Activated CD8-positive, alpha-beta memory T cell treated with anti-CD3 and anti-CD28 coated beads, Interleukin-2, amount 10 ng/mL, durations not matched to agents 7 days and 5 days (primary cell): ENCODE data around the gene RAB6B. TPM values are rescaled to one million over a fixed set of nuclear protein-coding genes. Genes with fewer than 3 reads are reported as not detected.

ENCODE experiments used
- ATAC-seq: fragments of 150-1000 bp; cut with Tn5 transposase; one replicate; pipeline ENCODE4 v1.10.0; 2021; ENCODE audit warnings: moderate library complexity
- CTCF ChIA-PET: fragments of 350-600 bp; sonication (Branson Sonifier 250); formaldehyde crosslinking; loops from one replicate; lab custom pipeline; 2021; ENCODE audit warnings: antibody characterized with exemption; lab: Charles Lee
- DNase-seq: peaks from one replicate; pipeline ENCODE4 v3.0.0-alpha.2; 2020
- H3K27ac Mint-ChIP-seq: one replicate; pipeline ENCODE4 v1.8.0; 2021; ENCODE audit warnings: mild to moderate bottlenecking, mixed read lengths
- H3K27me3 Mint-ChIP-seq: one replicate; pipeline ENCODE4 v1.8.0; 2021; ENCODE audit warnings: mixed read lengths
- H3K36me3 Mint-ChIP-seq: one replicate; pipeline ENCODE4 v1.8.0; 2021; ENCODE audit warnings: mild to moderate bottlenecking, mixed read lengths
- H3K4me1 Mint-ChIP-seq: one replicate; pipeline ENCODE4 v1.8.0; 2021; ENCODE audit warnings: mixed read lengths
- H3K4me3 Mint-ChIP-seq: one replicate; pipeline ENCODE4 v1.8.0; 2021; ENCODE audit warnings: mild to moderate bottlenecking, moderate library complexity, mixed read lengths
- H3K9me3 Mint-ChIP-seq: one replicate; pipeline ENCODE4 v1.8.0; 2022; ENCODE audit warnings: low read depth, mixed read lengths
- total RNA-seq, 2 experiments: library from RNA; stranded (reverse); gene quantifications; one replicate each; pipeline ENCODE4 v1.2.3, GENCODE V29; 2021

RAB6B gene
- total RNA-seq, 2 experiments from 2014 or later, result 1.0 to 1.3 TPM

DNA sequence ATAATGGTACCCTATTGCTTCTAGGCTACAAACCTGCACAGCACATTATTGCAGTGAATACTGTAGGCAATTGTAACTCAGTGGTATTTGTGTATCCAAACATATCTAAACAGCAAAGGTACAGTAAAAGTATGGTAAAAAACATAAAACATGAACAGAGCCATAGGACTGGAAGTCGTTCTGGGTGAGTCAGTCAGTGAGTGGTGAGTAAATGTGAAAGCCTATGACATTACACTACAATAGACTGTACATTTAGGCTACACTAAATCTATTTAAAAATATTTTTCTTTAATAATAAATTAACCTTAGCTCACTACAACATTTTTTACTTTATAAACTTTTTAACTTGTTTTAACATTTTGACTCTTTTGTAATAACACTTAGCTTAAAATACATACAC lies 21.3 kb downstream of the RAB6B start:
- peaks cover 23% of the 10 kb centered on the region for H3K27me3 Mint-ChIP-seq
- DNase-seq (no peak), ATAC-seq (peak; percentile 61)
- no peak overlapping the region for H3K27ac Mint-ChIP-seq
- H3K4me3 Mint-ChIP-seq, result no peak overlapping the region
- peaks cover 8% of the 10 kb centered on the region for H3K4me1 Mint-ChIP-seq
- CTCF ChIA-PET, result no interaction called here
- H3K36me3 Mint-ChIP-seq, result peaks cover 6% of the 10 kb centered on the region
- no peaks in the 10 kb centered on the region for H3K9me3 Mint-ChIP-seq

DNA sequence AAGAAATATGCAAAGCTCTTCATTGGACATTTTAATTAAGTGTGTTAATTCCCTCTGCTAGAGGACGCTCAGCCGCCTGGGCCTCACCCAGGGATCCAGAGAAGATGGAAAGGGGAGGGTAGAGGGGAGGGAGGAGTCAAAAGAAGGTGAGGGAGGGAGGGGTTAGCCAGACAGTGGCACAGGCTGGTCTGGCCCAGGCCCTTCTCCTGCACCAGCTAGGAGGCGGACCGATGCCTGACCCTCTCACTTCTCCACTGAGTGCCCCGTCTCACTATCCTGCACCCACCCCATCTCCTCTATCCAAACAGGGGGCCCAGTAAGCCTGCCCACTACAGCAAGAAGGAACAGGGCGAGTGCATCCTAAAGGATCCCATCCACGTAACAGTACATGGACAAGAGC lies 22.9 kb downstream of the RAB6B start:
- no peaks in the 10 kb centered on the region for H3K36me3 Mint-ChIP-seq
- DNase-seq (no peak), ATAC-seq (no peak)
- CTCF ChIA-PET, result no interaction called here
- H3K9me3 Mint-ChIP-seq, result no peaks in the 10 kb centered on the region
- H3K27ac Mint-ChIP-seq, result no peak overlapping the region
- no peak overlapping the region for H3K4me3 Mint-ChIP-seq
- peaks cover 21% of the 10 kb centered on the region for H3K27me3 Mint-ChIP-seq
- H3K4me1 Mint-ChIP-seq, result peaks cover 8% of the 10 kb centered on the region

DNA sequence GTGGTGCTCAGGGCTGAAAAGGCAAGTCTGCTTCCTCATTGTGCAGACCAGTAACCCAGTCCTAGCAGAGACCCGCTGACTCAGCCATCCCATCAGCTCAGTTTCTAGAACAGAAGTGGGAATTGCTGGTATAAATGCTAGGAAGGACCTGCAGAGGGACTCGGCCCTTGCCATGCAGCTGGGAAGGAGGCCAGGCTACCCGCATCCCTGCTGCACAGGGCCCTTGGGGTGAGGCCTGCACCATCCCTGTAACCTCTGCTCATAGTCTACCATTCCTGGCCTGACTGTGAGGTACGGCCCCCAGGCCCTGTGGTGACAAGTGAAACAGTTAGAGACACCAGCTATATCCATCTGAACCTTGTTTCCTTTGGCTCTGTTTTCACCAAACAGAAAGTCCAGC lies 23.5 kb downstream of the RAB6B start:
- H3K27me3 Mint-ChIP-seq, result peaks cover 25% of the 10 kb centered on the region
- DNase-seq, result no peak
- H3K9me3 Mint-ChIP-seq, result no peaks in the 10 kb centered on the region
- H3K4me1 Mint-ChIP-seq, result peaks cover 8% of the 10 kb centered on the region
- no peak for ATAC-seq
- CTCF ChIA-PET, result no interaction called here
- no peak overlapping the region for H3K4me3 Mint-ChIP-seq
- no peaks in the 10 kb centered on the region for H3K36me3 Mint-ChIP-seq
- no peak overlapping the region for H3K27ac Mint-ChIP-seq

DNA sequence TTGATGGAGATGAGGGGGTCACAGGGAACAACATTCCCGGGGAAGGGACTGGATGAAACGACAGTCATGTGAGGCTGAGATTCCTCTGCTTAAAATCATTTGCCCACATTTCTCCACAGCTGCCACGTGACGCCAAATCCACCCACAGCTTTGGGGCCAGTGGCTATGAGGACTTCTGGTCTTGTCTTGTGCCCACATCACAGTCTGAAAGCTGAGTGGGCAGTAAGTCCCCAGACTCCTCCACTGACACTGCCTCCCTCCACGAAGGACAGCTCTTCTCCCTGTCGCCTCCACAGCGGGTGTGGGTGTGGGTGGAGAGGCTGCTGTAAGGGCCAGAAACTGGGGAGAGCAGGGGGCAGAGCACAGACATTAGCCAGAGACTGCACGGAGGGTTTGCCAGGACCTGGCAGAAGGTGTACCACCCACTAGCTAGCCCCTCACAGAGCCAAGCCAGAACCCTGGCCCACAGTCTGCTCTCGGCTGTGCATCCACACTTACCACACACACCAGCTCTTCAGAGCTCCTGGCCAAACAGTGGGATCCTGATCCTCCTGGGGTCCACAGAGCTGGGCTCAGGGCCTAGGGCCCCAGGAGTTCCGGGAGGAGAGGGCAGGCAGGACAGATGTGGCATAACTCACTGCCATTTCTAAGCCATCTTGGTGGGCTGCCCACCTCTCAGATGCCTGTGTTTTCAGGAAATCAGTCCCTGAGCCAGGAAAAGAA lies 24.2 kb downstream of the RAB6B start:
- H3K9me3 Mint-ChIP-seq, result no peaks in the 10 kb centered on the region
- peaks cover 21% of the 10 kb centered on the region for H3K27me3 Mint-ChIP-seq
- no peaks in the 10 kb centered on the region for H3K36me3 Mint-ChIP-seq
- CTCF ChIA-PET, result no interaction called here
- H3K27ac Mint-ChIP-seq, result no peak overlapping the region
- DNase-seq (no peak), ATAC-seq (no peak)
- H3K4me3 Mint-ChIP-seq, result no peak overlapping the region
- peaks cover 8% of the 10 kb centered on the region for H3K4me1 Mint-ChIP-seq

DNA sequence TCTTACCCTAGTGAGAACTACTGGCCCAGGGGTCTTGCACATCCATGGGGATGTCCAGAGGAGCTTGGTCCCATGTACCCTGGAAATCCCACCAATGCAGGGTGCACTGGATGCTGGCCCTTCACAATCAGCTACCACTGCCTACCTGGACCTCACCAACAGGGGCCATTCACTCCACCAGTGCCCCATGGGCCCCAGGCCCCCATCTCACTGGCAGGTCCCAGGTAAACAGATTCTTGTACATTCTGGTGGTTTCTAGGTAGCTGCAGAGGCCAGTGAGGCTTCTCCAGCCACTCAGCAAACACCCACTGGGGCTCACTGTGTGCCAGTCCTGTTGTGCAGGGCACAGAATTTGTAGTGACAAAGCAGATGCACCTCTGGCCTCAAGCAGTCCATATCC lies 24.9 kb downstream of the RAB6B start:
- peaks cover 8% of the 10 kb centered on the region for H3K4me1 Mint-ChIP-seq
- H3K36me3 Mint-ChIP-seq, result no peaks in the 10 kb centered on the region
- no peaks in the 10 kb centered on the region for H3K9me3 Mint-ChIP-seq
- no peak overlapping the region for H3K4me3 Mint-ChIP-seq
- CTCF ChIA-PET, result no interaction called here
- DNase-seq (no peak), ATAC-seq (no peak)
- peaks cover 16% of the 10 kb centered on the region for H3K27me3 Mint-ChIP-seq
- no peak overlapping the region for H3K27ac Mint-ChIP-seq

DNA sequence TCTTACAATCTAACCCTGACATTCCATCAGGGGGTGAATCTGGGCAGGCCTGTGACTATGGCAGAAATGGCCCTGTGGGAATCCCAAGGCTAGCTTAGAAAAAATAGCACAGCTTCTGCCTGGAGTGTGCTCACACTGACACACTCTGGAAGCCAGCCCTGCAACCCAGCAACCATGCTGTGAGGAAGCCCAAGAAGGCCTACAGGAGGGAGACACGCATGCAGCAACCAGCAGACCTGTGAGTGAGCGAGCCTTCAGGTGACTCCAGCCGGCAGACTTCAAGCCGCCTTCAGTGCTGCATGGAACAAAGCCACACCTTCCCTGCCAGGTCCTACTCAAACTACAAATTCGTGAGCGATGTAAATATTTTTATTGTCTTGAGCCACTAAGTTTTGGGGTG lies 26.1 kb downstream of the RAB6B start:
- no peak for ATAC-seq
- no peaks in the 10 kb centered on the region for H3K9me3 Mint-ChIP-seq
- no peak overlapping the region for H3K4me3 Mint-ChIP-seq
- CTCF ChIA-PET, result no interaction called here
- no peaks in the 10 kb centered on the region for H3K36me3 Mint-ChIP-seq
- H3K4me1 Mint-ChIP-seq, result peaks cover 6% of the 10 kb centered on the region
- H3K27ac Mint-ChIP-seq, result no peak overlapping the region
- no peak for DNase-seq
- H3K27me3 Mint-ChIP-seq, result peaks cover 10% of the 10 kb centered on the region

GRCh38 chr3:133868758-133869475 lies 26.8 kb downstream of the RAB6B start:
- no peak overlapping the region for H3K27ac Mint-ChIP-seq
- no peak for DNase-seq
- peaks cover 2% of the 10 kb centered on the region for H3K4me1 Mint-ChIP-seq
- H3K9me3 Mint-ChIP-seq, result no peaks in the 10 kb centered on the region
- H3K36me3 Mint-ChIP-seq, result no peaks in the 10 kb centered on the region
- peaks cover 10% of the 10 kb centered on the region for H3K27me3 Mint-ChIP-seq
- ATAC-seq, result no peak
- CTCF ChIA-PET, result no interaction called here
- H3K4me3 Mint-ChIP-seq, result no peak overlapping the region

DNA sequence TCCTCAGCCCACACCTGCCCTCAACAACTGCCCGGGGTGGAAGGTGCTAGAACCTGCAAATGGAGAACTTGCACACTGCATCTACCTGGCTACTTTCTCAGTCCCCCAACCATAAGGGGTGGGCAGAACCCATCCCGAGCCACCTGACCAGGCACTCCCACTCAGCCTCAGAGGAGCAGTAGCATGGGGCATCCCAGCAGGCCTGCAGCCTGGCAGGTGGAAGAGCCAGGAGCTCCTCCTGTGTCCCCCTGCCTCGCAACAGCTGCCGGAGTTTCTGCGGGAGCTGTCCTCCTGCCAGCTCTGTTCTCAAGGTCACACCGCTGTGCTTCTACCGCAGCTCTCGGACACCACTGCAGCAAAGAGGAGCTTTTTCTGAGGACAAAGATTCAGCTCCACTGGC lies 27.5 kb downstream of the RAB6B start:
- H3K9me3 Mint-ChIP-seq, result no peaks in the 10 kb centered on the region
- no peak overlapping the region for H3K27ac Mint-ChIP-seq
- H3K4me1 Mint-ChIP-seq, result no peaks in the 10 kb centered on the region
- H3K27me3 Mint-ChIP-seq, result peaks cover 10% of the 10 kb centered on the region
- no peak for ATAC-seq
- no peak for DNase-seq
- no peaks in the 10 kb centered on the region for H3K36me3 Mint-ChIP-seq
- CTCF ChIA-PET, result no interaction called here
- no peak overlapping the region for H3K4me3 Mint-ChIP-seq

DNA sequence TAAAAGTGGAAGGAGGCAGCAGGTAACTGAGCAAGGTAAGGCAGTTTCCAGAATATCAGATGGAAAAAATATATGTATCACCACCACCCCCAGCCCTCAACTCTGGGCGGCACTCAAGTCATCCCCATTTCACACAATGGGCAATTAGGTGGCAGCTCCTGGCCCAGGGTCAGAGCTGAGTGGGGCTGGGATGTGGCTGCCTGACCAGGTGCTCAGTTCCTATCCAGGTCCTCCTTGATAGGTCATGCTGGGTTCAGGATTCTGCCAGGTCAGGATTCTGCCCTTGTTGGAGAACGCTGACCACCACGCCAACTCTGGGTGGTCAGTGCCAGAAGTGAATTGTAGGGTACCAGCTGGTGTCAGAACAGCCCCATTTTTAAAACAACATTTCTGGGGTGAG lies 29.5 kb downstream of the RAB6B start:
- Mint-ChIP-seq H3K4me1 (no peaks in the 10 kb centered on the region), H3K27ac (no peak overlapping the region), H3K9me3 (no peaks in the 10 kb centered on the region), H3K36me3 (no peaks in the 10 kb centered on the region), H3K27me3 (peaks cover 10% of the 10 kb centered on the region), H3K4me3 (no peak overlapping the region)
- CTCF ChIA-PET, result no interaction called here
- ATAC-seq (no peak), DNase-seq (no peak)

- Mint-ChIP-seq H3K27me3 (peaks cover 10% of the 10 kb centered on the region), H3K4me3 (no peak overlapping the region), H3K4me1 (no peaks in the 10 kb centered on the region), H3K9me3 (no peaks in the 10 kb centered on the region), H3K27ac (no peak overlapping the region), H3K36me3 (no peaks in the 10 kb centered on the region)
- ATAC-seq, result no peak
- CTCF ChIA-PET, result interaction anchor here (0.7 kb wide), 1 partner anchor 31 kb away, joined by 3 read pairs; no protein-coding TSS in a partner anchor
- no peak for DNase-seq
These were observed 30.4 kb downstream of the RAB6B start for GRCh38 chr3:133865136-133865855.

DNA sequence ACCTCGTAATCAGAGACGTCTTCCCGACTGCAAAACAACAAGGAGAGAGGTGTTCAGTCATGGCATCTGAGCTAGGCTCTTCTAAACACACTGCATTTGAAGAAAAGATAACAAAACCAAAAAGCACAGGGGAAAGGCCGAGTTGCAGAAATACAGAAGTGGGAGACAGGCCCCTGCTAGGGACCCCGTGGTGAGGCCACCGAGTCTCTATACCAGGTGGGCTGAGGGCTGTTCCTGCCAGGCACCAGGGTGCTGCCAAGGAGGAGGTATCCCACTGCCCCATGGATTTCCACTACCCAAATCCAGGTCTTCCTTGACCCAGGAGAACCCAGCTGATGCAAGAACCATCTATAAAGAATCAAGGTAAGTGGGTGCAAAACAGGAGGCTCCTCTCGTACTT lies 31.1 kb downstream of the RAB6B start:
- Mint-ChIP-seq H3K27ac (no peak overlapping the region), H3K9me3 (no peaks in the 10 kb centered on the region), H3K36me3 (no peaks in the 10 kb centered on the region), H3K4me1 (no peaks in the 10 kb centered on the region), H3K27me3 (peaks cover 10% of the 10 kb centered on the region), H3K4me3 (no peak overlapping the region)
- DNase-seq (no peak), ATAC-seq (no peak)
- CTCF ChIA-PET, result no interaction called here

DNA sequence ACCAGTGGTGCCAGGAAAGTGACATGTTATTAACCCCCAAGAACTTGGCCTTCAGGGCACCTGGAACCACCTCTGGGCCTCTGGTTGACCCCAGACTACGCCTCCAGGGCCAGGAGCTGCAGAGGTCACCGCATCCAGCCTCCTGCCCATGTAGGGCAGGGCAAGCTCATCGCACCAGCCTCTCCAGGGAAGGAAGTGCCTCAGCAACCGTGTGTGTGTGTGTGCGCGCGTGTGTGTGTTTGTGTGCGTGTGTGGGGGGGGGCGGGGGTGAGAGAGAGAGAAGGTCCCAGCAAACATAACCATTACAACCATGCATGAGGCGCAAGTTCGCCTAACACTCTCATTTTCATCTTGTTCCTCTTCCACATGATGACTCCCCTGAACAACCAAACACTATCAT lies 31.8 kb downstream of the RAB6B start:
- Mint-ChIP-seq H3K4me1 (no peaks in the 10 kb centered on the region), H3K9me3 (no peaks in the 10 kb centered on the region), H3K4me3 (no peak overlapping the region), H3K27ac (no peak overlapping the region), H3K36me3 (no peaks in the 10 kb centered on the region), H3K27me3 (peaks cover 8% of the 10 kb centered on the region)
- CTCF ChIA-PET, result interaction anchor here (0.7 kb wide), 1 partner anchor 171 kb away, joined by 3 read pairs; no protein-coding TSS in a partner anchor
- ATAC-seq (no peak), DNase-seq (no peak)

- Mint-ChIP-seq H3K4me1 (peaks cover 7% of the 10 kb centered on the region), H3K36me3 (no peaks in the 10 kb centered on the region), H3K27me3 (no peaks in the 10 kb centered on the region), H3K4me3 (no peak overlapping the region), H3K27ac (no peak overlapping the region), H3K9me3 (no peaks in the 10 kb centered on the region)
- DNase-seq (no peak), ATAC-seq (no peak)
- CTCF ChIA-PET, result no interaction called here
These were observed 33.5 kb downstream of the RAB6B start for GRCh38 chr3:133862161-133862560.

DNA sequence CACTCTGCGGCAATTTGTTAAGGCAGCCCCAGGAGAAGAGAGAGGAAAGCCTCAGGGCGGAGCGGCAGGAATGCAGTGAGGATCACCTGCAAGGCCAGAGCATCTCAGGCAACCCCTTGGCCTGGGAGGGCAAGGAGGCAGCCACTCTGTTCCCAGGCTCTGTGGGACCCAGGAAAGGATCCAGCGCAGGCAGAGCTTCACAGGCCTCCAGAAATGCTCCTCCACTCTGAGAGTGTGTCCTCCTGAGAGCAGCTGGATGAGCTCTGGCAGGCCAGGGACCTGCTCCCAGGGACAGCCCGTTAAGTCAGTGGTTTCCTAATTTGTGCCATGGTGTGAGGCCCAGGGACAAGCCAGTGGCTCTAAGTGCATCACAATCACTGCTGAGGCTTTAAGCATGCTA lies 35.2 kb downstream of the RAB6B start:
- Mint-ChIP-seq H3K9me3 (no peaks in the 10 kb centered on the region), H3K4me3 (no peak overlapping the region), H3K27ac (no peak overlapping the region), H3K4me1 (peaks cover 16% of the 10 kb centered on the region), H3K27me3 (no peaks in the 10 kb centered on the region), H3K36me3 (no peaks in the 10 kb centered on the region)
- no peak for ATAC-seq
- CTCF ChIA-PET, result no interaction called here
- DNase-seq, result no peak
